WERI-Rb-1 (cell line): ENCODE data around the gene CERK.

Experiments
- DNase-seq: peaks from one replicate; pipeline ENCODE4 v3.0.0-alpha.2; 2020
- H3K27ac ChIP-seq: fragments of 250-450 bp; sonication (Bioruptor Pico); 2 replicates; pipeline ENCODE4 v1.5.1; 2020; ENCODE audit warnings: mild to moderate bottlenecking, moderate library complexity
- H3K27me3 ChIP-seq: fragments of 250-450 bp; sonication (Bioruptor Pico); 2 replicates; pipeline ENCODE4 v1.5.1; 2021; ENCODE audit warnings: mild to moderate bottlenecking, low read depth, moderate library complexity; ENCODE audit not compliant: insufficient read depth, severe bottlenecking
- H3K36me3 ChIP-seq: fragments of 250-450 bp; sonication (Bioruptor Pico); 2 replicates; pipeline ENCODE4 v1.5.1; 2020; ENCODE audit warnings: mild to moderate bottlenecking, moderate library complexity
- H3K4me3 ChIP-seq: 2 replicates; pipeline ENCODE4 v1.5.1; 2011; ENCODE audit warnings: low read depth, mild to moderate bottlenecking, control low read depth, low read length
- H3K9me3 ChIP-seq: fragments of 250-450 bp; sonication (Bioruptor Pico); 2 replicates; pipeline ENCODE4 v1.5.1; 2021; ENCODE audit warnings: mild to moderate bottlenecking, moderate library complexity; ENCODE audit not compliant: severe bottlenecking
- CTCF ChIP-seq: IDR thresholded peaks from 2 replicates; pipeline ENCODE4 v1.5.1; 2011; ENCODE audit warnings: low read depth, mild to moderate bottlenecking, control low read depth, inconsistent platforms, low read length

The CERK gene

GRCh38 chr22:46640293-46641055, 97.6 kb downstream of the CERK start:
- Histone ChIP-seq H3K4me3 (no peak overlapping the region), H3K27ac (no peak overlapping the region), H3K27me3 (no peaks in the 10 kb centered on the region), H3K36me3 (no peaks in the 10 kb centered on the region), H3K9me3 (no peaks in the 10 kb centered on the region)
- DNase-seq = no peak
- TF ChIP-seq CTCF = no peak

GRCh38 chr22:46639843-46640242, 98.2 kb downstream of the CERK start:
- Histone ChIP-seq H3K27me3 (no peaks in the 10 kb centered on the region), H3K36me3 (no peaks in the 10 kb centered on the region), H3K9me3 (no peaks in the 10 kb centered on the region), H3K27ac (no peak overlapping the region), H3K4me3 (no peak overlapping the region)
- TF ChIP-seq CTCF = no peak
- no peak for DNase-seq

GRCh38 chr22:46638601-46639431, 99.2 kb downstream of the CERK start:
- Histone ChIP-seq H3K27me3 (no peaks in the 10 kb centered on the region), H3K4me3 (no peak overlapping the region), H3K36me3 (no peaks in the 10 kb centered on the region), H3K27ac (no peak overlapping the region), H3K9me3 (no peaks in the 10 kb centered on the region)
- TF ChIP-seq CTCF = no peak
- DNase-seq = no peak

- H3K9me3 ChIP-seq = no peaks in the 10 kb centered on the region
- no peak overlapping the region for H3K27ac ChIP-seq
- H3K36me3 ChIP-seq = no peaks in the 10 kb centered on the region
- TF ChIP-seq CTCF = no peak
- no peaks in the 10 kb centered on the region for H3K27me3 ChIP-seq
- H3K4me3 ChIP-seq = no peak overlapping the region
- DNase-seq = no peak
Observed at GRCh38 chr22:46637711-46638600, 100.1 kb downstream of the CERK start.

- no peak for DNase-seq
- Histone ChIP-seq H3K9me3 (no peaks in the 10 kb centered on the region), H3K27me3 (no peaks in the 10 kb centered on the region), H3K27ac (peak overlapping the region; percentile 39; the same call in 1 of the 2 replicates), H3K36me3 (no peaks in the 10 kb centered on the region), H3K4me3 (no peak overlapping the region)
- no peak for TF ChIP-seq CTCF
Observed at GRCh38 chr22:46636221-46637002, 101.6 kb downstream of the CERK start.
